ENCODE measurements around the gene RIPOR3.
A peak's percentile ranks its signal among the peaks of the same experiment; 100 is the strongest.
"Not testable (repeated sequence)": the region's sequence is repeated elsewhere in the genome, so short reads cannot be mapped to it uniquely, and the experiment has no call there.

The RIPOR3 gene

DNA sequence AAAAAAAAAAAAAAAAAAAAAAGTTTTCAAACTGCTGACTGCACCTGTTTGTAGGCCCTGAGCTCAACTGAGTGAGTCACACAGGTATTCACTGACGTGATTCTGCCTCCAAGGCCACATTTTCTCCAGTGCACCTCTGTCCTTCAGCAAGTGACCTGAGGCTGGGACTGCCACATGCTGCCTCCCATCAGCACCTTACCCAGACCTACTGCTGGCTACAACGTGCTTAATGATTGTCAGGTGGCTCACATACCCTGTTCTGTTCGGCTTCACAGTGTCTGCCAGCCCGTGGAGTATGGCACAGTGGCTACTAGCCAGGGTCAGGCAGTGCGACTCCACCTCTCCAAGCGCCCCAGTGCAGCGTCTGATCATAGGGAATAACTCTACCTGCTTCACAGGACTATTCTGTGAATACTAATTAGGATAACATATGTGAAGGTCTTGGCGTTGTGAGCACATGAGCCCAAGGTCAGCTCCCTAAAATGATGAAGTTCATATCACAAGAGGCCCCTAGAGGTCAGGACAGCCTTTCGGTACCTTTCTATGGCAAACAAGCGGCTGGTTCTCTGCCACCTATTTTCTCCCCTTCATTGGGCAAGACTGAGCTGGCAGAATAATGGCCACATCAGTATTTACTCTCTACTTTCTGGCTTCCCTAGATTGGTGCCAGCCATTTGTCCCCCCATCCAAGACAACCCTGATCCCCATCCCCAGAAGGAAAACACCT, 28.1 kb downstream of the RIPOR3 start:
- no peak for FAIRE-seq
- DNase-seq (ENCODE audit: low spot score): no peak

DNA sequence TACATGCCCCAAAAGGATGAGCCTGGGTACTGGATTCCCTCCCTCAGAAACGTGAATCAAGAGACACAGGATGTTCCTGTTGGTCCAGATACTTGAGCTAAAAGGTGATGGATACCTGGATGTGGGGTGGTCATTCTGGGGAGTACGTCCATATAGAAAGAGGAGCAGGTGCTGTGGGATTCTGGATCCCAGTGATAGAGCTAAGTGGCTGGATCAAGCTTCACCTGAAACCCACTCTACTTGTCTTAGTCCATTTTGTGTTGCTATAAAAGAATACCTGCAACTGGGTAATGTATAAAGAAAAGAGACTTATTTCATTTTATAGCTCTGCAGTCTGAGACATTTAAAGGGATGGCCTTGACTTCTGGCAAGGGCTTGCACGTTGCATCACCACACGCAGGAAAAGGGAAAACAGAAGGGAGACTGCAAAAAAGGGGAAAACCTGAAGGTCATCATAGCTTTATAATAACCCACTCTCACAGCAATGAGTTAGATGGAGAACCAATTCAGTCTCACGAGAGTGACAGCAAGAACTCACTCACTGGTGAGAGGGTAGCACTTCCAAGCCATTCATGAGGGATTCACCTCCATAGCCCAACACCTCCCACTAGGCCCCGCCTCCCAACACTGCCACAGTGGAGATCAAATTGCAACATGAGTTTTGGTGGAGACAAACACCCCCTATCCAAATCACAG, 31.2 kb downstream of the RIPOR3 start:
- DNase-seq (ENCODE audit: low spot score) (no peak), FAIRE-seq (no peak)

DNA sequence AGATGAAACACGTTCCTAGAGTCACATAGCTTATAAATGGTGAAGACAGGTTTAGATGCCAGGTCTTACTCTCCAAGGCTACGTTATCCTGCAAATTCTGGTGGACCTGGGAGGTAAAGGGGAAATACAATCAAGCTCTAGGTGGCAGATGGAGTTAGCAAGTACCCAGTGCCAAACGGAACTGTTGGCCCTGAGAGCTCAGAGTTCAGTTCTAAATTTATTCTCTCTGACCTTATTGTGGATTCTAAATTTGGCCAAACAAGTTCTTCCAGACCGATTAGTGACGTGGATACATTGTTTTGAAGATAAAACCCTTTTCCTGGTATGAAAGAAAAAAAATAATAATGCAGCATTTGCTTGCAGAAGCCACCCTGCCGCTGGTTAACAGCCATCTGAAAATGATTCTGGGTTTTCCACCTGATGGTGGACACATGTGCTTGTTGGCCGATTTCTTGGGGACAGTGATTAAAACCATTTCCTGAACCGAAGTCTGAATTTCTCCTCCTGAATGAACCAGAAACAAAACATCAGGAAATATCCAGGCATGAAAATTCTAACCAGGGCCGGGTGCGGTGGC, 32.5 kb downstream of the RIPOR3 start:
- DNase-seq (ENCODE audit: low spot score) (no peak), FAIRE-seq (no peak)

DNA sequence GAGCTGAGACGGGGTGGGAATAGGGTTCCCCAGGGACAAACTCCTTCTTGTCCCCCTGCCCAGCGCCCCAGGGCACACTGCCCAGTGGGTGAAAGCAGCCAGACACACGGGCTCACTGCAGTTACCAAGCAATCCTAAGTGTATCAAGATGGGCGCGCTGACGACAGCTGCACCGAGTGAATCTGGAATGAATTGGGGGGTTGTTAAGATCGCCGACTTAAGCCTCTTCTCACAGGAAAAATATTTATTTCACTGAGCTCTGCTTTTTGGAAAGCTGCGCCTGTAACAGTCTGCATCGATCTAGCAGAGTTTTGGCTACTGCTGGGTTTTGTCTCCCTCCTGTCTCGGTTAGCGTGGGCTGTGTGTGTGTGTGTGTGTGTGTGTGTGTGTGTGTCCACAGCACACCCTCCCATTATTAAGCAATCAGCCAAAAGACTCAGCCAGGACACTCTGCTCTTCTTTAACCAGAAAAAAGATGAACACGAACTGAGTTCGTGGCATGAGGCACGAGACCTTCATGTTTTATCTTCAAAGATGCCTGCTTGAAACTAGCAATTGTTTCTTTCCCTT, 35.9 kb downstream of the RIPOR3 start:
- DNase-seq (ENCODE audit: low spot score): no peak

DNA sequence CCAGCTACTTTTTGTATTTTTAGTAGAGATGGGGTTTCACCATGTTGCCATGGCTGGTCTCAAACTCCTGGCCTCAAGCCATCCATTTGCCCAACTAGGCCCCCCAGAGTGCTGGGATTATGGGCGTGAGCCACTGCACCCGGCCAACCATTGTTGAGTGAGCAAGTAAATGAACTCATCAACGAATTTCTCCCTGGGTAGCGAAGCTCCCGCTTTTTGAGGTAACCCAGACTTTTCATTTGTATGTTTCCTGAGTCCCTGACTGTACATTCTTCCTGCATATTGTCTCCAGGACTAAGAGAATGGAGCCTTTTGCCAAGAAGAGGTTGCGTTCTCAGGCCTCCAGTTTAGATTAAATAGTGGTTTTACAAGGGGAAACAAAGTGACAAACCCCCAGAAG, 36.4 kb downstream of the RIPOR3 start:
- DNase-seq (ENCODE audit: low spot score) (no peak), FAIRE-seq (no peak)

More for the DNA sequence above, 35.9 kb downstream of the RIPOR3 start:
- no peak for FAIRE-seq

DNA sequence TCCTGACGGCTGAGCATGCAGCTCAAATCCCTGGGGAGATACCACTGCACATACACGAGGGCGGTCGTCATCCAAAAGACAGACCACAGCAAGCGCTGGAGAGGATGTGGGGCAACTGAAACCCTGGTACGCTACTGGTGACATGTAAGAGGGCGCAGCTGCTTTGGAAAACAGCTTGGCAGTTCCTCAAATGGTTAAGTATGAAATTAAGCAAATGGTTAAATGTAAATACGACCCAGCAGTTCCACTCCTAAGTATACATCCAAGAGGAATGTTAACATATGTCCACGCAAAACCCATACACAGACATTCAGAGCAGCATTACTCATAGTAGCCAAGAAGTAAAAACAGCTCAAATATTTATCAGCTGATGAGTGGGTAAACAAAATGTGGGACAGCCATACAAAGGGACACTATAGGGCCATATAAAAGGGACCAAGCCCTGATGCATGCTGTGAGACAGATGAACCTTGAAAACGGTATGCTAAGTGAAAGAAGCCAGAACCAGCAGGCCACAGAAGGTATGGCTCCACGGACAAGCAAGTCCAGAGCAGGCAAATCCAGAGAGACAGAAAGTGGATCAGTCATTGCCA, 38.5 kb downstream of the RIPOR3 start:
- DNase-seq (ENCODE audit: low spot score) (no peak), FAIRE-seq (no peak)

DNA sequence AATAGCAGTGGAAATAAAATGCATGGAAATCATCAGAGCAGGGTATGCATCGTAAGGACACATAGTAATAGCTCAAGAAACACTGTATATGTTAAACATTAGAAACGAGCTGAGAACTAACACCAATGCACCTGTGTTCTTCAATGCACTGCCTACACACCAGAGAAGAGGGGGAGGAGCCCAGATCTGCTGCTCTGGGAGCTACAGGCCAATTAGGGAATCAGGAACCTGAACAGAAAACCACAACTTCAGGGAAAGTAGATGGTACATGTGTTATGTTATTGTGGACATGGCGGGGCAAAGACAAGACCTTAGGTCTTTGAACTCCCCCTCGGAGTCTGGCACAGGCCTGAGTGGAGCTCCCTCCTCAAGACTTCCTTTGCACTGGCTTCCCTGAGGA, 39.7 kb downstream of the RIPOR3 start:
- DNase-seq (ENCODE audit: low spot score) (no peak), FAIRE-seq (no peak)

DNA sequence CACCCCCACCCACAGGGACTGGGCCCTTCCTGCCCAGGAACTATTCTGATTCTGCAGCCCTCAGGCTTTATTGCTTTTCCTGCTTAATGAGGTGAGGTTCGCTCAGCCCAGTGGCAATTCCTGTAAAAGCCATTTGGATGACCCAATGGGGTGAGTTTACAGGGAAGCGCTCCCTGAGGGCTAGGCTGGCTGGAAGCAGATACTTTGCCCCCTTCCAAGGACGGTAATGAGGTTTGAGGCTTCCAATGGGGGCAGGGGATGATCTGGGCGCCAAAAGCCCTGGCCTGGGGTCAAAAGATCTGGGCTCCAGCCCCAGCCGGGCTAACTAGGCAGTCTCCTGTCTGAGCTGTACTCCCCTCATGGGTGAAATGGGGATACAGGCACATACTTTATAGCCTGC, 41.8 kb downstream of the RIPOR3 start:
- FAIRE-seq: no peak
- DNase-seq (ENCODE audit: low spot score): no peak

DNA sequence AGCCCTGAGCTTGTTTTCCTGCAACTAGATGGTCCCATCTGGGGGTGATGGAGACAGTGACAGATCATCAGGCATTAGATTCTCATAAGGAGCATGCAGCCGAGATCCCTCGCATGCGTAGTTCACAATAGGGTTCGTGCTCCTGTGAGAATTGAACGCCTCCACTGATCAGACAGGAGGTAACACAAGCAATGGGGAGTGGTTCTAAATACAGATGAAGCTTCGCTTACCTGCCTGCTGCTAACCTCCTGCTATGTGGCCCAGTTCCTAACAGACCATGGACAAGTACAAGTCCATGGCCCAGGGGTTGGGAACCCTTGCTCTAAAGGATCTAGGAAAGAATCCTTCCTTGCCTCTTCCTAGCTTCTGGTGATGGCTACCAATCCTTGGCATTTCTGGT, 42.7 kb downstream of the RIPOR3 start:
- FAIRE-seq (no peak), DNase-seq (ENCODE audit: low spot score) (no peak)

DNA sequence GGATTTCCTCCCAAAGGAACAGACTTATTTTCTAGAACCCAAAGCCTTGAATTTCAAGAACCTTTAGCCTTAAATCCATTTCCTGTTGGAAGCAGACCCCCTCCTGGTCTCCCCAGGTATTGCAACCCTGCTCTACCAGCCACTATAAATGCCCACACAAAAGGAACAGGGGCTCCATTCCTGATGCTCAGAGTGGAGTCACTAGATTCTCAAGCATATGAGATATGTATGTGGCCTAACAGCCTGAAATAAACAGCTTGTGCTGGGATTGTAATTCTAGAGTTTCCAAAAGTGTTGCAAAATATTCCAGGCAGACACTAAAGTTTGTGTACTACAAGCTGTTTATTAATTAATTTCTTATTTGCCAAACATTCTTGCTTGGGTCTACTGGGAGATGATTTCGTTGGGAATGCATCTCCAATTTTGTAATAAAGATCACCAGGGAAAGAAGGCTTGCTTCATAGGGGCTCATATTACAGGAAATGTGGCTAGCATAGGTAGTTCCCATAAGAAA, 44.8 kb downstream of the RIPOR3 start:
- no peak for DNase-seq (ENCODE audit: low spot score)

DNA sequence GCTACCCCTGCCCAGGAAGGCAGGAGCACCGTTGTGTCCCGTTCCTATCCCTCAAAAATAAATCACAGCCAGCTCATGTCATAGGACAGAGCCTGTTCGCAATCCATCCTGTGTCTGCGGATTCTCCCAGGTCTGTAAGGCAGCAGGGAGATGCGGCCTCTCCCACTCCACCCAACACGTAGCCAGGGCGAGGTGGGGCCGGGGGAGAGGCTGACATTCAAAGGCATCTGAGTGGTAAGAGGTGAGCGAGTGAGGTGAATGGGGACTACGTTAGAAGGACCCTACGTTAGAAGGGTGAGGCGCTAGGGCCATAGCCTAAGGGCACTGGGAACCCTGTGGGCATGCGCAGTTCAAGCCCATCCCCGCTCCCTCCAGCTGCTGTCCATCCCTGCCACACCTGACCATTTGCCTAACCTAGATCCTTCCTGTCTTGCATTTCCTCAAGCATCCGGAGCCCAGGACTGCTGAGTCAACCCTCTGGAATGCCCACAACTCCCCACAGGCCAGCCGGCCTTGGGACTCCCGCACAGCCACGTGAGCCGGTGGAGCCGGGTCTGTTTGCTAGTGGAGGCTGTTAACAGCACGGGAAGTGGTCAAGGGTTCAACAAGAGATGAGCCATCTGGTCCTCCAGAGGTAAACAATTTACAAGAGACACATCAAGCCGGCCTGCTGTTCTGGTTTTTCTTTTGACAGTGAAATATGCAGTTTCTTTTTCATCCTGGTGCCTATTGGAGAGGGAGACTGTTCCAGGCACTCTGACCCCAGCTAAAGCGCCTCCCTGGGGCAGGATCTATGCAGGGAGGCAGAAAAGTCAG, 45.9 kb downstream of the RIPOR3 start:
- peak; percentile 99 for DNase-seq (ENCODE audit: low spot score)
- FAIRE-seq: peak; percentile 86

More for the DNA sequence above, 44.8 kb downstream of the RIPOR3 start:
- FAIRE-seq: no peak

DNA sequence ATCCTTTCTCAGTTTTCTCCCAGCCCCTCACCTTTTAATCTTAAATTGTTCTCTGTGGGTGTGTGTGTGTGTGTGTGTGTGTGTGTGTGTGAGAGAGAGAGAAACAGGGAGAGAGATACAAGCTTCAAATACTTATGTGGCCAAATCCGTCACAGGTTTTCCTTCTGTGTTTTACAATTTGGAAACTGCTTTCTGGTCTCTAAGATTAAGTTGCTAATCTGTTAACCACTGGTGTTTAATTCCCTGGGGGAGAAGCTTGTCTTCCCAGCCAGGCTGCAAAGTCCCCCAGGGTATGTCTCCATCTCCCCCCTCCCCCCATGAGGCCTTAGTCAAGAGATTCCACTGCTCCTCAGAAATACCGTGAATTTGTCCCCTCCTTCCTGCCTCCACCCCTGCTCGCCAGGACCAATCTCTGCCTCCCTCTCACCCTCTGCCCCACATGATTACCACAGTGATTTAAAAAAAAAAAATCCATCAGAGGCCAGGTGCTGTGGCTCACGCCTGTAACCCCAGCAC, 49.0 kb downstream of the RIPOR3 start:
- DNase-seq (ENCODE audit: low spot score) (no peak), FAIRE-seq (no peak)

DNA sequence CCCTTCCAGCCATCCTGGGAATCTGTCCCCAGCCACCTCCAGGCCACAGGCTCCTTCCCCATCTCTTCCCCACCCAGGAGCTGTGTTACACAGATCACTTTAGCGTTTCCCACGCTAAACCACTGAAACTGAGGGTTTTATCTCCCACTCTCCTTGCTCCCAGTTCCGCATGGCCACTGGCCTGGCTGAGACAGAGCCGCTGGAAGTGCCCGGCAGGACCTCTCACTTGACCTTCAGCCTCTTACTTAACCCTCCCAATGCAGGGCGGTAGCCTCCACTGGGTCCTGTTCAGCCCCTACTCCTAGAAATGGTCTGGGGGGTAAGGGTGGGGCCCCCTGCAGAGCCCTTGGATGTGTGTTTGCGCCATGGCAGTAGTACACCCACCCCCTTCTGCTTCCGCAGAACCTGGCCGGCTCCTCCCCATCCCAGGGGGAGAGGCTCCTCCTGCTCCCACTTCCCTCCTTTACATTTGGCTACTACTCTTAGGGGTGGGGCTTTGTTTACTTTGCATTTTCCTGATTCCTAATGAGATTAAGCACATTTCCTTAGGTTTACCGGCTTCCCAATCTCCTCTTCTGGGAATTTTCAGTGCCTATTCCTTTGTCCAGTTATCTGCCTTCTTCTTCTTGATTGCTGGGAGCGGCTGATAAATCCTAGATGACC, 49.6 kb downstream of the RIPOR3 start:
- DNase-seq (ENCODE audit: low spot score); FAIRE-seq: not testable (repeated sequence)

DNA sequence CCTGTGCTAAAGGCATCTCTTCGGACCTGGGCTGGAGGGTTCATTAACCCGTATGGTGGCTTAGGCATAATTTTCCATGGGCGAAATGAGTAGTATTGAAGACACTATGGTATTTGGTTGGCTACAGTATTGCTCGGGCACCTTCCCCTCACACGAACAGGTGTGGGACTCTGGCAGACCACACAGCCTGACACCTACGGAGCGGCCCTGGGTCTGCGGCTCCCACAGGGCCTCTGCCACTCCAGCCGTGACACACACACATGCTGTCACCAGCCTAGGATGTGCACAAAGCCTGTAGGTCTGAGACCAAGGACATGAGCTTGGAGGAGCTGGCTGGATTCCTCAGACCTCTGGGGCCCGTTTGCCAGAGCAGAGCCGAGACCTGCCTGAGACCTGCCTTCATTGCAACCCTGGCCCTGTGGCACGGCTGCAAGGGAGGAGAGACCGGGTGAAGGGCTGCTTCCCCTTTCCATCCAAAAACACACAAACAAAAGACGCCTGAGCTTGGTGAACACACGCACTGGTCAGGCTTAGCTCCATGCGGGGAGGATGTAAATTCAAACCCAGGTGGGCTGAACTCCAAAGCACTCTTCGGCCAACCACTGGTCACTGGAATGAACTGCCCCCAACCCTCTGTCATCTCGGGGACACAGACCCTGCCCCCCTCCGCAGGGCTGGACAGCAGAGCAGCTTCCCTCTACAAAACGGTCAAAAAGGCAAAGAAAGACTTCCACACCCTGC, 51.2 kb downstream of the RIPOR3 start:
- FAIRE-seq; DNase-seq (ENCODE audit: low spot score): not testable (repeated sequence)

DNA sequence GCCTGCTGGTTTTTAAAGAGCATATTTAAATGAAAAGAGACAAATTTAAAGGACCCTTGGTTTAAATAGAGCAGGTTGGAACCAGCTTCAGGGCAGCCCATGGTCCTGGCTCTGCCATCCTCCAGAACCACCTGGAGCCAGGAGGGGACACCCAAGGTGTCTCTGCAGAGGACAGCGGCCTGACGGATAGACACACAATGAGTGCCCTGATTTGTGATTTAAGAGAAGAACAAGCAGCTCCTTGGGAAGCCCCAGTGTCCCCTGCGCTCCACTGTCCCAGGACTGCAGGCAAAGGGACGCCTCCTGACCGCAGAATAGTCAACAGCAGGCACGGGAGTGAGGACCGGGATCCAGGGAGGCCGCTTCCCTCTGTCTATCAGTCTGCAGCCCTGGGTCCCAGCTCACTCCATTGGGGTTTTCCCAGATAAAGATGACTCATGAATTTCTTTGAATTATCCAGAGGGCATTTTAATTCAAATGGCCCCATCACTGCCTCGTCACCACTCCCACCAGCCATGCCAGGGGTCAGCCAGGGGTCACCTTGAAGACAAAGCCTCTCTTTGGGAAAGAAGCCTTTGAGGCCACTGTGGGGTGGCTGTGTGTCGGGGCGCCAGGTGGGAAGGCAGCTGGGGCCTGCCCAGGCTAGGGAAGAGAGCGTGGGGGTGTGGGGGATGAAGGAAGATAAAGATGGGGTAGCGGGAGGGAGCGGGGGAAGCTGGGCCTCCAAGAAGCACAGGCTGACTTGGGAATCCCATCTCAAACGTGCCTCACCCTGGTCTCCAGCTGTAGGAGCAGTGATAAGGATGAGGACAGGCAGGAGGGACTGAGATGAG, 53.1 kb downstream of the RIPOR3 start:
- peak; percentile 71 for DNase-seq (ENCODE audit: low spot score)
- FAIRE-seq: not testable (repeated sequence)

DNA sequence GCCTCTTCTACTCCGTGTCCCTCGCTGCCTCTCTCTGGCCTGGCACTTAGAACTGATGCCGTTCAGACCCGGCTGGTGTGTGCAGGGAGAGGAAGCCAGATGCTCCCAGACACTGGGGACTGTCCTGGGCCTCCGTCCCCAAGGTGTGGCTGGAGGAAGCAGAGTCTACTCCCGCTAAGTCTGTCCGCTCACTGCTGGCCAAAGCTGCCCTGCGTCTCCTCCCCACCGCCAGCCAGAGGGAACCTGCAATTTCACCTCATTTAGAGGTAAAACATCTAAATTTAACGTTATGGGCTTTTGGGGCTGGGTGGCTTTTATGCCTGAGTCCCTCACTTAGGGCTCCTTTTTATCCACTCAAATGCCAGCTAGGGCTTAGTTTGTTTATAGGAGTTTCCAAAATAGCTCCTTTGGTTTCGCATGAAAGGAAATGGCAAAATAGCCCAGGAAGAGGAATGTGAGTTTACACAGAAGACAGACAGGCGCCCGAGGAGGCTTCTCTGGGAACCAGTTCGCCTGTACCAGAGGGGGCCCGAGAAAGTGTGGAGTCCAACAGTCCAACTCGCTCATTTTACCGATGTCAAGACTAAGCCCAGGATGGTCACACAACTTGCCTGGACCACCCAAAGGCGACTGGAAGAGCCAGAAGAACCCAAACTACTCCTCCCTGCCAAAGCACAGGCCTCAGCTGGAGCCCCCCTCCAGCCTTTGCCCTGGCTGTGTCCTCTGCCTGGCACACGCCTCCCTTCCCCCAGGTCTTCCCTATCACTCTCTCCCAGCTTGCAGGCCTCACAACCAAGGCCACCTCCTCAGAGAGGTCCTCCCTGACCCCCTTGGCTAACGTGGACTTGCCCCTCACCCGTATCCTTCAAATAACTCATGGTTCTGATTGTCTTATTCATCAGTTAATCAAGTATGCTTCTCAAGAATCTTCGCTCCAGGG, 54.5 kb downstream of the RIPOR3 start:
- no peak for DNase-seq (ENCODE audit: low spot score)

More for the DNA sequence above, 54.5 kb downstream of the RIPOR3 start:
- FAIRE-seq: no peak
